GM12873 (cell line): ENCODE measurements around the gene ANXA8.

Experiments used
- TF ChIP-seq, protein P1 (sequence below): IDR thresholded peaks from 2 replicates; pipeline ENCODE4 v1.5.1; 2012; ENCODE audit warnings: low read depth, mild to moderate bottlenecking, moderate library complexity, low read length, control low read depth; ENCODE audit not compliant: insufficient read depth; ENCODE audit errors: missing control alignments

Gene ANXA8

DNA sequence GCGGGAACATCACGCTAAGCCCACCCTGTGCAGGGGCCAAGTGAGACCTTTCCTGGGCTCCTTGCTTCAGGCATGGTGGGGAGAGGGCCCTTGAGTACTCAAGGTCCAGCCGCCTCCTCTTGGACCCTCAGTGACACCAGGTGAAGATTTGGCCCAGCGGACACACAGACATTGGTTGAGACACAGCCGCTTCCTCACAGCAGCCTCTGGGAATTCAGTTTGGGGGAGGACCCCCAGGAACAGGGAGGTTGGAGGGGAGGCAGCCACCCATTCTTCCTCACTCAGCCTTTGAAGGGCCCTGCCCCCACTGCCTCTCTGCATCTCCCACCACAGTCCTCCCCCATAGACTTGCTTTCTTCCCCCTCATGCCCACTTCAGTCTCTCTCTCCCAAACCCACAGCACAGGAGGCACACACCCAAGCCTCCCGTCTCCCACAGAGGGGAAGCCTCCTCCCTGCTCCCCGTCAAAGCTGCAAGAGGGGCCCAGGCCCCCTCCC is 31.9 kb downstream of the ANXA8 start:
- TF ChIP-seq, protein P1, sequence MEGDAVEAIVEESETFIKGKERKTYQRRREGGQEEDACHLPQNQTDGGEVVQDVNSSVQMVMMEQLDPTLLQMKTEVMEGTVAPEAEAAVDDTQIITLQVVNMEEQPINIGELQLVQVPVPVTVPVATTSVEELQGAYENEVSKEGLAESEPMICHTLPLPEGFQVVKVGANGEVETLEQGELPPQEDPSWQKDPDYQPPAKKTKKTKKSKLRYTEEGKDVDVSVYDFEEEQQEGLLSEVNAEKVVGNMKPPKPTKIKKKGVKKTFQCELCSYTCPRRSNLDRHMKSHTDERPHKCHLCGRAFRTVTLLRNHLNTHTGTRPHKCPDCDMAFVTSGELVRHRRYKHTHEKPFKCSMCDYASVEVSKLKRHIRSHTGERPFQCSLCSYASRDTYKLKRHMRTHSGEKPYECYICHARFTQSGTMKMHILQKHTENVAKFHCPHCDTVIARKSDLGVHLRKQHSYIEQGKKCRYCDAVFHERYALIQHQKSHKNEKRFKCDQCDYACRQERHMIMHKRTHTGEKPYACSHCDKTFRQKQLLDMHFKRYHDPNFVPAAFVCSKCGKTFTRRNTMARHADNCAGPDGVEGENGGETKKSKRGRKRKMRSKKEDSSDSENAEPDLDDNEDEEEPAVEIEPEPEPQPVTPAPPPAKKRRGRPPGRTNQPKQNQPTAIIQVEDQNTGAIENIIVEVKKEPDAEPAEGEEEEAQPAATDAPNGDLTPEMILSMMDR: no peak

DNA sequence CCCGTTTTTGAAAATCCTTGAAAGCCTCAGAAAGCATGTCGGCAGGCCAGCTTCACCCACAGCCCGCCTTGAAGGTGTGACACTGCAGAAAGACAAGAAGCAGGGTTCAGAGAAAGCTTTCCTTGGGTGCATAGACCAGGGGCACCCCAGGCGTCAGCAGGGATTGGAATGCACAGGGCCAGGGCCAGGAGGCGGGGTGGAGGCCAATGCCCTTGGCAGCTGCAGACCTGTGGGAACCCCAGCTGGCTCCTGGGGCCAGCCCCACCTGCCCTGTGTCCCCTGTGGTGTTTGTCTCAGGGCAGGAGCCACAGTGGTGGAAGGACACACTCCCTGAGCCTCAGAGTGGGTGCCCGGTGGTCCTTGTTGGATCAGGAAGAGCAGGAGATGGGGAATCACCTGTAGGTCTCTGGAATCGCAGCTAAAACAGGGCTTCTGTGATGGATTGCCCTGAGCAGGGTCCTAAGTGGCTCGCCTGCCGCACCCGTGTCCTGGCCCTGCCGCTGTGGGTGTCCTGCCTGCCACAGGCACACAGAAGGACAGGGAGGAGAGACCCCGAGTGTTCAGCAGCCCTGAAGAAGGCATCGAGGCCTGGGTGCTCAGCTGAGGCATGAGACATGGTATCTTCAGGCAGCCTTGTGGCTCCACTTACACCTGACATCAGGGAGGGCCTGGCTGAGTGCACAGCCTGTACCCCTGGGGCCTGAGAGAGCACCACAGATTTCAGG is 32.5 kb downstream of the ANXA8 start:
- TF ChIP-seq, protein P1: no peak

DNA sequence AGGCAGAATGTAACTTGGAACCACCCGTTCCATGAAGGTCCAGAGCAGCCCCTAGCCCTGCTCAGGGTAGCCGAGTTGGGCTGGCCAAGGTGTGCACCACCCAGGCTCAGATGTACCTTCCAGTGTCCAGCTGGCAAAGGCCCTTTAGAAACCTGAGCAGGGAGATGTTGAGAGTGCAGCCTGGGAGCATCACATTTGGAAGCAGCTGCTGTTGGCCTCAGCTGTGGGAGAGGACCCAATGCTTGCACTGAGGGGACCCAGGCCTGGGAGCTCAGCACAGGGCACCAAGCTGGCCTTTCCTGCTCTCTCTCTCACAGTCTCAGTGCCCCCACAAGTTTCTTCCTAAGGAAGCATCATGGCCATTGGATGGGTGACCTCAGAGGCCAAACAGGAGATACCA is 33.5 kb downstream of the ANXA8 start:
- TF ChIP-seq, protein P1: no peak

DNA sequence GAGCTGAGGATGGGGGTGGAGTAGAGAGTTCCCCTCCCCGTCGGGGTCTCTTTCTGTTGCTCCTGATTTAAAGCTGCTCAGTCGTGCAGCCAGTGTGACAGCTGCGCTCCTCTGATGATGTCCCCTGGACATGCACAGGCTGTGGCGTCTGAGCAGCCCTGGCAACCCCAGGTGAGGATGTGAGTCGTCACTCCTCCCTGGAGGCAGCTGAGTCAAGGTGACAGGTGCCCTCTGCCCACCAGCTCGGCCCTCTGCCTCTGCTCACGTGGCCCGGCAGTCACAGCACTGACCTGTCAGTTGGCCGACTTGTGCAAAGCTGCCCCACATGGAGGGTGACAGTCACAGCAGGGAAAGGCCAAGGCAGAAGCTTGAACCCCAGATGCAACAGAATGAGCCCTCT is 33.9 kb downstream of the ANXA8 start:
- TF ChIP-seq, protein P1: no peak

DNA sequence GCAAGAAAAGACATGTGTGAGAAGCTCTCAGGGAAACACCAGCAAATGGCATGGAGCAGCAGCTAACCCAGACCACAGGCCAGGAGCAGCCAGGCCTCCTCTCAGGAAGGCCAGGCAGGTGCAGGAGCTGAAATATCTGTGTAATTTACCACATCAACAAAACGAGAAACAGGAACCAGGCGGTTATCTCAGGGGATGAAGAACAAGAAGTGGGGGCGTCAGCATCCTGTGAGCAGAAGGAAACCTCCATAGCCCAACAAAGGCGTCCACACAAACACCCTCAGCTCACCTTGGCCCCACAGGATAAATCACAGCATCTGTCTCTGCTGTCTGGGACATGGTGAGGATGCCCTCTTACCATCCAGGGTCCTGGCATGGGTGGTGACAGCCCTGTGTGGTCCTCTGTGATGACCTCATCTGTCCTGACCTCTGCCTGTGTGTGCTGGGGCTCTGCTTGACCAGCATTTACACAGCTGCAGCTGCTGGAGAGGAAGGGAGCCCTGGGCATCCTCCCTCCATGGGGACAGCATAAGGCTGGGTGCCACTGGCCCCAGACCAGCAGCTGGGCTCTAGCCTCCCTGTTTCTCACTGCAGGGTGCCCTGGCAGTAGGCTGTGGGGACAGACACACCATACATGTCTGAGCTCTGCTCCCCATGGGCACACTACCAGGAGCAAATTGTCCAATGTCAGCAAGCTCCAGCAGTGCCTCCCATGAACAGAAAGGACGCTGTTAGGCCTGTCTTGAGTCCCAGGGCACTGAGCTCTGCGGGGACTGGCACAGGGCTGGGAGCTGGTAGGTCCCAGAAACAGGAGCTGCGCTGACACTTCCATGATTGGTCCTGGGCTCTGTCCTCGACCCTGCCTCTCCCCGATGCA is 34.6 kb downstream of the ANXA8 start:
- TF ChIP-seq, protein P1: no peak

DNA sequence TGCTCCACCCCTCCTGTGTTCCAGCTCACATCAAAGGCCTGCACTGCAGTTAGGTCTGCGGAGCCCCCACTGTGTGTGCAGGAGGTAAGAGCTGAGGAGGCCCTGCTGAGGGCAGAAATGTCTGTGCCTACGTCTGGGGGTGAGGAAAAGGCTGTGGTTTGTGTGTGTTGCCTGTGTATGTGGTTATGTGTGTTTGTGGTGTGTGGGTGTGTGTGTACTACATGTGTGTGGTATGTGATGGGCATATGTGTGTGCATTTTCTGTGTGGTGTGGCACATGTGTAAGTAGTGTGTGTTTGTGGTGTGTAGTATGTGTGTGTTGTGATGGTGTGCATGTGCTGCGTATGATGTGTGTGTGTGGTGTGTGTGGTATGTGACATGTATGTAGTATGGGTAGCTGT is 36.2 kb downstream of the ANXA8 start:
- TF ChIP-seq, protein P1: no peak

DNA sequence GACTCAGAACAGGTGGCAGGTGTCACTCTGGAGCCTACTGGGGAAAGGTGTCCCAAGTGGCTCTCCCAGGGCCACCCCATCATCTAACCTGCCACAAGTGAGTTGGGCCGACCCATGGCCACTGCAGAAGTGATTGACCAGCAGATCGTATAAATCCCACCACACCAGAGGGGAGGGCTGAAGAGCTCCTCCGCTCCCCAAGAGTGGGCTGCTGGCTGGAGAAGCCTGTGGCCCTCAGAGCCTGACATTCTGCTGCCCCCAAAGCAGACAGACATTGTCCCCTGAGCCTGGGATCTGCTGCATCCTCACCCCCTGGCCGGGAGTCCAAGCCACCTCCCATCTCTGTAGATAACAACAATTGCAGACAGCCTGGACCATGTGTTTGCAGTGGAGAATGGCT is 36.7 kb downstream of the ANXA8 start:
- TF ChIP-seq, protein P1: no peak
